HepG2 (cell line): ENCODE results near the gene CC2D1A. TPM values are rescaled to one million over a fixed set of nuclear protein-coding genes. Genes with fewer than 3 reads are reported as not detected.

Experiments used
- CTCF ChIP-seq: sonication (generic); formaldehyde crosslinking; IDR thresholded peaks from 2 replicates; pipeline ENCODE4 v1.5.0; 2020; ENCODE audit warnings: mild to moderate bottlenecking, missing genetic modification reagents, moderate library complexity
- GABPB1 ChIP-seq: IDR thresholded peaks from 2 replicates; pipeline ENCODE4 v1.6.1; 2016; ENCODE audit warnings: mild to moderate bottlenecking, missing genetic modification reagents, moderate library complexity, missing compliant biosample characterization
- LRRFIP1 ChIP-seq: sonication (generic); formaldehyde crosslinking; conservative IDR thresholded peaks from 2 replicates; pipeline ENCODE4 v1.4.0; 2020; ENCODE audit warnings: missing genetic modification reagents
- MEIS2 ChIP-seq: sonication (generic); formaldehyde crosslinking; IDR thresholded peaks from 2 replicates; pipeline ENCODE4 v1.9.0; 2021; ENCODE audit warnings: mild to moderate bottlenecking, missing genetic modification reagents
- NONO ChIP-seq, 2 experiments: fragments of 450-650 bp in 1 of 2; sonication (generic) in 1 of 2; formaldehyde crosslinking in 1 of 2; IDR thresholded peaks in 1 of 2; conservative IDR thresholded peaks in 1 of 2; 2 replicates each; pipeline versions ENCODE4 v1.6.1 to v1.8.0; 2017 to 2022; ENCODE audit warnings: mild to moderate bottlenecking in 1 of 2, missing genetic modification reagents in 1 of 2, moderate library complexity in 1 of 2
- SALL1 ChIP-seq: sonication (generic); formaldehyde crosslinking; IDR thresholded peaks from 2 replicates; pipeline ENCODE4 v1.8.0; 2022; ENCODE audit warnings: mild to moderate bottlenecking, missing genetic modification reagents
- SKI ChIP-seq: fragments of 450-650 bp; IDR thresholded peaks from one replicate; pipeline ENCODE4 v1.6.1; 2018; ENCODE audit warnings: mild to moderate bottlenecking; ENCODE audit not compliant: partially characterized antibody
- SKIL ChIP-seq: sonication (generic); formaldehyde crosslinking; IDR thresholded peaks from 2 replicates; pipeline ENCODE4 v1.8.0; 2022; ENCODE audit warnings: missing genetic modification reagents, mild to moderate bottlenecking, moderate library complexity, borderline replicate concordance
- UBTF ChIP-seq: sonication (generic); formaldehyde crosslinking; IDR thresholded peaks from 2 replicates; pipeline ENCODE4 v1.4.0; 2020; ENCODE audit warnings: mild to moderate bottlenecking, missing genetic modification reagents
- ZEB1 ChIP-seq: IDR thresholded peaks from 2 replicates; pipeline ENCODE4 v1.6.1; 2012; ENCODE audit warnings: mild to moderate bottlenecking, low read depth, inconsistent platforms; ENCODE audit not compliant: insufficient replicate concordance
- ZFX ChIP-seq: sonication (generic); formaldehyde crosslinking; IDR thresholded peaks from 2 replicates; pipeline ENCODE4 v1.4.0; 2020; ENCODE audit warnings: mild to moderate bottlenecking, low read depth, missing genetic modification reagents, moderate library complexity
- ZFYVE20 ChIP-seq: sonication (generic); formaldehyde crosslinking; IDR thresholded peaks from 2 replicates; pipeline ENCODE4 v1.8.0; 2023; ENCODE audit warnings: low read depth, mild to moderate bottlenecking, moderate library complexity, missing genetic modification reagents, borderline replicate concordance
- ZMAT5 ChIP-seq: sonication (generic); formaldehyde crosslinking; IDR thresholded peaks from 2 replicates; pipeline ENCODE4 v1.5.0; 2020; ENCODE audit warnings: mild to moderate bottlenecking, low read depth, missing genetic modification reagents, borderline replicate concordance
- ZNF121 ChIP-seq: sonication (generic); formaldehyde crosslinking; IDR thresholded peaks from 2 replicates; pipeline ENCODE4 v1.5.0; 2020; ENCODE audit warnings: mild to moderate bottlenecking, missing genetic modification reagents
- ZNF468 ChIP-seq: sonication (generic); formaldehyde crosslinking; IDR thresholded peaks from 2 replicates; pipeline ENCODE4 v1.8.0; 2022; ENCODE audit warnings: mild to moderate bottlenecking, moderate library complexity, missing genetic modification reagents
- ZNF543 ChIP-seq: sonication (generic); formaldehyde crosslinking; IDR thresholded peaks from 2 replicates; pipeline ENCODE4 v1.4.0; 2020; ENCODE audit warnings: mild to moderate bottlenecking, missing genetic modification reagents
- polyA plus RNA-seq, 8 experiments: library from polyadenylated mRNA; depleted of rRNA in 3 of 8; stranded (reverse) in 7 of 8; unstranded in 1 of 8; fragments of >200 nt; fragmentation: Illumina TruSeq in 4 of 8; extraction: Trizol in 4 of 8; gene quantifications; 2 replicates each; pipeline versions ENCODE4 v1.2.1 to v1.2.3, GENCODE V29; 2011 to 2016; ENCODE audit warnings: low read depth in 4 of 8, missing spikeins in 1 of 8, mixed read lengths in 1 of 8; ENCODE audit not compliant: insufficient read depth in 1 of 8
- total RNA-seq, 5 experiments: library from RNA; depleted of rRNA; stranded (reverse); fragments of >200 nt; fragmentation: Illumina TruSeq; extraction: Trizol; gene quantifications; 2 replicates each; pipeline ENCODE4 v1.2.3, GENCODE V29; 2016; ENCODE audit warnings: low read depth in 1 of 5

CC2D1A gene
- total and polyA plus RNA-seq, 2 of the 13 experiments (the other 11 are each of a cell fraction or from before 2014, with no cell fraction given) = 9.7 to 11.5 TPM

GRCh38 chr19:13881251-13881691 lies 24.7 kb upstream of the CC2D1A start (continued):
- TF ChIP-seq CTCF (peak; percentile 51), GABPB1 (CRISPR knock-in tag) (0 out of 2 replicates have a peak, but pooled peaks have one; percentile 9), ZNF468 (CRISPR knock-in tag) (no peak), SALL1 (CRISPR knock-in tag) (0 out of 2 replicates have a peak, but pooled peaks have one; percentile 25), ZFYVE20 (CRISPR knock-in tag) (no peak), ZFX (CRISPR knock-in tag) (peak; percentile 52; the same call in 1 of the 2 replicates), UBTF (CRISPR knock-in tag) (peak; percentile 43), ZNF543 (CRISPR knock-in tag) (peak; percentile 69; the same call in 1 of the 2 replicates), LRRFIP1 (no peak), MEIS2 (no peak), NONO (IDR thresholded peaks at IDR 0.05) (no peak), NONO (CRISPR knock-in tag; conservative IDR thresholded peaks at IDR 0.05) (0 out of 2 replicates have a peak, but pooled peaks have one; percentile 7), SKIL (CRISPR knock-in tag) (no peak), ZEB1 (no peak), SKI (no peak), ZNF121 (CRISPR knock-in tag) (no peak), ZMAT5 (CRISPR knock-in tag) (no peak)
